T-helper 2 cell (primary cell): Measurements from ENCODE around the gene INPP5D.
A peak's percentile ranks its signal among the peaks of the same experiment; 100 is the strongest.

ENCODE experiments used
- DNase-seq, 5 experiments: peaks; one replicate each; pipeline versions ENCODE4 v3.0.0 to v3.0.0-alpha.2; 2012 to 2022

The INPP5D gene

GRCh38 chr2:233210281-233210680, 150.1 kb downstream of the INPP5D start:
- DNase-seq: no peak

- no peak for DNase-seq
Measured at GRCh38 chr2:233210843-233211547, 150.9 kb downstream of the INPP5D start.

- no peak for DNase-seq
Measured at GRCh38 chr2:233211548-233211895, 151.4 kb downstream of the INPP5D start.

- no peak for DNase-seq
Measured at GRCh38 chr2:233213011-233213410, 152.9 kb downstream of the INPP5D start.

GRCh38 chr2:233213975-233214374, 153.8 kb downstream of the INPP5D start:
- DNase-seq: no peak

- no peak for DNase-seq
Measured at GRCh38 chr2:233217892-233218377, 157.8 kb downstream of the INPP5D start.

- no peak for DNase-seq
Measured at GRCh38 chr2:233218836-233219235, 158.7 kb downstream of the INPP5D start.

- no peak for DNase-seq
Measured at GRCh38 chr2:233219848-233220247, 159.7 kb downstream of the INPP5D start.

- no peak for DNase-seq
Measured at GRCh38 chr2:233221378-233222063, 161.4 kb downstream of the INPP5D start.

- DNase-seq: no peak
Measured at GRCh38 chr2:233223059-233223894, 163.1 kb downstream of the INPP5D start.

- peak in 1 of 5 experiments; percentile 29 for DNase-seq
Measured at GRCh38 chr2:233225230-233226068, 165.3 kb downstream of the INPP5D start.

GRCh38 chr2:233226511-233227031, 166.4 kb downstream of the INPP5D start:
- DNase-seq: no peak

- no peak for DNase-seq
Measured at GRCh38 chr2:233227346-233227978, 167.3 kb downstream of the INPP5D start.

GRCh38 chr2:233228376-233228775, 168.2 kb downstream of the INPP5D start:
- no peak for DNase-seq

- no peak for DNase-seq
Measured at GRCh38 chr2:233233618-233234230, 173.6 kb downstream of the INPP5D start.

- DNase-seq: peak in 1 of 5 experiments; percentile 88
Measured at GRCh38 chr2:233234264-233234663, 174.1 kb downstream of the INPP5D start.

- no peak for DNase-seq
Measured at GRCh38 chr2:233234996-233235395, 174.9 kb downstream of the INPP5D start.

GRCh38 chr2:233235977-233236376, 175.8 kb downstream of the INPP5D start:
- no peak for DNase-seq

GRCh38 chr2:233236820-233237589, 176.9 kb downstream of the INPP5D start:
- DNase-seq: no peak

- DNase-seq: peak in 2 of 5 experiments; percentile 45 to 88
Measured at GRCh38 chr2:233240897-233241296, 180.8 kb downstream of the INPP5D start.
